Lower lobe of right lung (tissue), 2 donors: ENCODE measurements around the gene KDM4B. TPM values are rescaled to one million over a fixed set of nuclear protein-coding genes. Genes with fewer than 3 reads are reported as not detected.

Source experiments
- ATAC-seq, 2 donors: fragments of 200-7000 bp; cut with Tn5 transposase; one replicate each; pipeline ENCODE4 v1.9.1; 2020 to 2022; ENCODE audit warnings: mild to moderate bottlenecking in 2 of 2, moderate library complexity in 2 of 2
- DNase-seq: peaks from one replicate; pipeline ENCODE4 v3.0.0-alpha.2; 2020
- H3K27ac ChIP-seq: fragments of 200-600 bp; one replicate; pipeline ENCODE4 v1.8.0; 2022
- H3K27me3 ChIP-seq: fragments of 200-600 bp; one replicate; pipeline ENCODE4 v1.8.0; 2022; ENCODE audit warnings: low read depth
- H3K36me3 ChIP-seq: fragments of 200-600 bp; one replicate; pipeline ENCODE4 v1.8.0; 2022; ENCODE audit warnings: mild to moderate bottlenecking
- H3K4me1 ChIP-seq: fragments of 200-600 bp; one replicate; pipeline ENCODE4 v1.8.0; 2022
- H3K4me3 ChIP-seq: fragments of 200-600 bp; one replicate; pipeline ENCODE4 v1.8.0; 2022; ENCODE audit warnings: mild to moderate bottlenecking
- H3K9me3 ChIP-seq: fragments of 200-600 bp; one replicate; pipeline ENCODE4 v1.8.0; 2022
- intact Hi-C: fragments of 100-400 bp; cut with DNase I; formaldehyde crosslinking; loops from one replicate; pipeline ENCODE4 v1.11.0; 2022
- total RNA-seq: library from RNA; stranded (reverse); fragmentation: NEBNext Ultra II Directional; extraction: Animal tissue kit (Norgen Biotek cat#: 25700); gene quantifications from one replicate; pipeline ENCODE4 v1.2.1, GENCODE V29; 2021
- TF ChIP-seq, protein P1 (sequence below): fragments of 200-600 bp; IDR thresholded peaks from one replicate; pipeline ENCODE4 v1.8.0; 2022; ENCODE audit warnings: antibody characterized with exemption, mild to moderate bottlenecking
- donor health status: DM: no; HTN: yes; CAD: no; lungs with severe emphysema.

Gene KDM4B
- total RNA-seq, 1 donor from 2014 or later: 40.3 TPM

- no peaks in the 10 kb centered on the region for H3K4me1 ChIP-seq
- H3K27ac ChIP-seq: no peak overlapping the region
- H3K9me3 ChIP-seq: no peaks in the 10 kb centered on the region
- no peak for ATAC-seq
- TF ChIP-seq, protein P1, sequence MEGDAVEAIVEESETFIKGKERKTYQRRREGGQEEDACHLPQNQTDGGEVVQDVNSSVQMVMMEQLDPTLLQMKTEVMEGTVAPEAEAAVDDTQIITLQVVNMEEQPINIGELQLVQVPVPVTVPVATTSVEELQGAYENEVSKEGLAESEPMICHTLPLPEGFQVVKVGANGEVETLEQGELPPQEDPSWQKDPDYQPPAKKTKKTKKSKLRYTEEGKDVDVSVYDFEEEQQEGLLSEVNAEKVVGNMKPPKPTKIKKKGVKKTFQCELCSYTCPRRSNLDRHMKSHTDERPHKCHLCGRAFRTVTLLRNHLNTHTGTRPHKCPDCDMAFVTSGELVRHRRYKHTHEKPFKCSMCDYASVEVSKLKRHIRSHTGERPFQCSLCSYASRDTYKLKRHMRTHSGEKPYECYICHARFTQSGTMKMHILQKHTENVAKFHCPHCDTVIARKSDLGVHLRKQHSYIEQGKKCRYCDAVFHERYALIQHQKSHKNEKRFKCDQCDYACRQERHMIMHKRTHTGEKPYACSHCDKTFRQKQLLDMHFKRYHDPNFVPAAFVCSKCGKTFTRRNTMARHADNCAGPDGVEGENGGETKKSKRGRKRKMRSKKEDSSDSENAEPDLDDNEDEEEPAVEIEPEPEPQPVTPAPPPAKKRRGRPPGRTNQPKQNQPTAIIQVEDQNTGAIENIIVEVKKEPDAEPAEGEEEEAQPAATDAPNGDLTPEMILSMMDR: no peak
- DNase-seq: no peak
- intact Hi-C loops: no loop called here
- H3K27me3 ChIP-seq: no peaks in the 10 kb centered on the region
- no peak overlapping the region for H3K4me3 ChIP-seq
- H3K36me3 ChIP-seq: no peaks in the 10 kb centered on the region
Observed at GRCh38 chr19:5186293-5187050, 217.6 kb downstream of the KDM4B start.

- intact Hi-C loops: no loop called here
- H3K9me3 ChIP-seq: no peaks in the 10 kb centered on the region
- H3K4me1 ChIP-seq: no peaks in the 10 kb centered on the region
- ATAC-seq: no peak
- no peak overlapping the region for H3K27ac ChIP-seq
- no peak overlapping the region for H3K4me3 ChIP-seq
- TF ChIP-seq, protein P1: no peak
- H3K36me3 ChIP-seq: no peaks in the 10 kb centered on the region
- H3K27me3 ChIP-seq: no peaks in the 10 kb centered on the region
- no peak for DNase-seq
Observed at GRCh38 chr19:5188548-5189317, 219.8 kb downstream of the KDM4B start.

DNA sequence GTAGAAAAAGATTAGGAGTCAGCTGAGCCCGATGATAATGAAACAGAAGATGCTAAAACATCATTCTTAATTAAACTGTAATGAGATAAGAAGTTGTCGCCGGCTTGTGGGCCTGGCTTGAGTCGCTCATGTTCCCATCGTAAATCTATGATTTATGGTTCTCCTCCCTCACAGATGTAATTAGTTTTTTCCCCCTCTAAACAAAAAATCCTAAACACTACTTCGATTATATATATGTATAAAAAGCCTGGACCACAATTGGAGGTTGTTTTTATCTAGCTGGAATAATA is 220.3 kb downstream of the KDM4B start:
- ATAC-seq: no peak
- no peaks in the 10 kb centered on the region for H3K4me1 ChIP-seq
- H3K4me3 ChIP-seq: no peak overlapping the region
- no peak overlapping the region for H3K27ac ChIP-seq
- TF ChIP-seq, protein P1: no peak
- DNase-seq: no peak
- H3K27me3 ChIP-seq: no peaks in the 10 kb centered on the region
- H3K9me3 ChIP-seq: no peaks in the 10 kb centered on the region
- H3K36me3 ChIP-seq: no peaks in the 10 kb centered on the region
- intact Hi-C loops: no loop called here

GRCh38 chr19:5191091-5191490 is 222.2 kb downstream of the KDM4B start:
- TF ChIP-seq, protein P1: no peak
- Histone ChIP-seq H3K36me3 (no peaks in the 10 kb centered on the region), H3K9me3 (no peaks in the 10 kb centered on the region), H3K27me3 (no peaks in the 10 kb centered on the region), H3K4me1 (no peaks in the 10 kb centered on the region), H3K27ac (no peak overlapping the region), H3K4me3 (no peak overlapping the region)
- ATAC-seq (no peak), DNase-seq (no peak)
- intact Hi-C loops: no loop called here

DNA sequence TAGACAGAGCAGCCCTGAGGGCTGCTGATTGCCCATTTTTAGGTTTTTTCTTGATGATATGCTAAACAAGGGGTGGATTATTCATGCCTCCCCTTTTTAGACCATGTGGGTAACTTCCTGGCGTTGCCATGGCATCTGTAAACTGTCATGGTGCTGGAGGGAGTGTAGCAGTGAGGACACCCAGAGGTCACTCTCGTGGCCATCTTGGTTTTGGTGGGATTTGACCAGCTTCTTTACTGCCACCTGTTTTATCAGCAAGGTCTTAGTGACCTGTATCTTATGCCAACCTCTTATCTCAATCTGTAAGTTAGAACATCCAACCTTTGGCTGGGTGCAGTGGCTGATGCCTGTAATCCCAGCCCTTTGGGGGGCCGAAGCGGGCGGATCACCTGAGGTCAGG is 223.7 kb downstream of the KDM4B start:
- Histone ChIP-seq H3K27ac (no peak overlapping the region), H3K36me3 (no peaks in the 10 kb centered on the region), H3K9me3 (no peaks in the 10 kb centered on the region), H3K4me1 (no peaks in the 10 kb centered on the region), H3K4me3 (no peak overlapping the region), H3K27me3 (no peaks in the 10 kb centered on the region)
- no peak for DNase-seq
- intact Hi-C loops: no loop called here
- no peak for ATAC-seq
- TF ChIP-seq, protein P1: no peak
